ENCODE measurements around the gene OR4E1.

OR4E1 gene

GRCh38 chr14:21626491-21627230 is 47.0 kb downstream of the OR4E1 start:
- DNase-seq (ENCODE audit: low read depth), result no peak
- TF ChIP-seq CTCF (IDR thresholded peaks at IDR 0.05; ENCODE audit: low read length, missing control alignments), result no peak

More at GRCh38 chr14:21626491-21627230, 47.0 kb downstream of the OR4E1 start:
- no peak overlapping the region for H3K4me3 ChIP-seq (replicated peaks; ENCODE audit: low read depth, low read length)
